HCT116 (cell line): ENCODE results near the gene PAX5. TPM values are rescaled to one million over a fixed set of nuclear protein-coding genes. Genes with fewer than 3 reads are reported as not detected.

Experiments
- ATAC-seq: fragments of 200-7000 bp; cut with Tn5 transposase; 2 replicates; pipeline ENCODE4 v1.9.1; 2020; ENCODE audit warnings: mild to moderate bottlenecking, moderate library complexity
- BruUV-seq: library from RNA; stranded (reverse); fragments of 400-500 nt; replicated peaks from 2 replicates; lab custom pipeline; 2021; lab: Mats Ljungman, UMichigan
- CTCF ChIA-PET: fragments of 300-600 bp; sonication (Branson Sonifier 250); formaldehyde crosslinking; loops from one replicate; lab custom pipeline; 2021; ENCODE audit warnings: antibody characterized with exemption; lab: Charles Lee
- POLR2A ChIA-PET: fragments of 300-600, 350-600 bp; sonication (Branson Sonifier 250); formaldehyde crosslinking; loops from one replicate; lab custom pipeline; 2021; ENCODE audit warnings: antibody characterized with exemption; lab: Charles Lee
- RAD21 ChIA-PET, 2 experiments: fragments of 300-600 bp; sonication (Branson Sonifier 250); formaldehyde crosslinking; loops; one replicate each; lab custom pipeline; 2023; ENCODE audit warnings: low total read pairs in 2 of 2; ENCODE audit not compliant: uncharacterized antibody in 2 of 2, unreplicated experiment in 2 of 2, low non-redundant PET in 1 of 2; lab: Charles Lee
- DNase-seq: peaks from one replicate; pipeline ENCODE4 v3.0.0-alpha.2; 2010; ENCODE audit warnings: low read depth, low spot score
- H2AFZ ChIP-seq: fragments of 200-600 bp; shearing (Covaris generic), sonication (generic); 2 replicates; pipeline ENCODE4 v1.6.1; 2017; ENCODE audit warnings: low read depth, mixed run types, mixed read lengths, antibody characterized with exemption, low read length; ENCODE audit not compliant: poor library complexity, severe bottlenecking
- H3K27ac ChIP-seq: 2 replicates; pipeline ENCODE4 v1.5.1; 2012; ENCODE audit warnings: low read depth, low read length
- H3K27me3 ChIP-seq: fragments of 200-600 bp; sonication (generic); 2 replicates; pipeline ENCODE4 v1.6.1; 2016; ENCODE audit warnings: mixed run types, low read length, mixed read lengths; ENCODE audit not compliant: insufficient read depth
- H3K36me3 ChIP-seq, 2 experiments: fragments of 200-500 bp in 1 of 2; fragments of 200-600 bp in 1 of 2; sonication (Bioruptor generic) in 1 of 2; sonication (generic) in 1 of 2; 2 replicates each; pipeline versions ENCODE4 v1.5.1 to v1.6.1; 2014 to 2016; ENCODE audit warnings: low read length in 2 of 2, inconsistent platforms in 1 of 2, mixed read lengths in 1 of 2, mixed run types in 1 of 2; ENCODE audit not compliant: insufficient read depth in 2 of 2, control insufficient read depth in 1 of 2
- H3K4me1 ChIP-seq, 2 experiments: fragments of 200-600 bp in 1 of 2; sonication (generic) in 1 of 2; 2 replicates each; pipeline versions ENCODE4 v1.5.1 to v1.6.1; 2012 to 2017; ENCODE audit warnings: low read length in 2 of 2, inconsistent platforms in 1 of 2, mild to moderate bottlenecking in 1 of 2, mixed read lengths in 1 of 2, mixed run types in 1 of 2, moderate library complexity in 1 of 2; ENCODE audit not compliant: insufficient read depth in 2 of 2, control insufficient read depth in 1 of 2
- H3K4me2 ChIP-seq: fragments of 200-600 bp; sonication (generic); 2 replicates; pipeline ENCODE4 v1.6.1; 2017; ENCODE audit warnings: mixed run types, low read length, mixed read lengths
- H3K4me3 ChIP-seq, 2 experiments: fragments of 200-600 bp in 1 of 2; sonication (generic) in 1 of 2; replicated peaks in 1 of 2; 2 replicates each; pipeline ENCODE4 v1.5.1; 2011 to 2016; ENCODE audit warnings: low read length in 2 of 2, control low read depth in 1 of 2, low read depth in 1 of 2, mild to moderate bottlenecking in 1 of 2, mixed read lengths in 1 of 2, mixed run types in 1 of 2
- H3K79me2 ChIP-seq: fragments of 200-600 bp; sonication (generic); 2 replicates; pipeline ENCODE4 v1.6.1; 2017; ENCODE audit warnings: mild to moderate bottlenecking, mixed run types, low read length, moderate library complexity, mixed read lengths; ENCODE audit not compliant: insufficient read depth
- H3K9ac ChIP-seq: fragments of 200-600 bp; sonication (generic); 2 replicates; pipeline ENCODE4 v1.6.1; 2016; ENCODE audit warnings: low read length, mixed read lengths
- H3K9me2 ChIP-seq: fragments of 200-600 bp; sonication (generic), shearing (Covaris generic); 2 replicates; pipeline ENCODE4 v1.6.1; 2017; ENCODE audit warnings: mixed run types, mild to moderate bottlenecking, moderate library complexity; ENCODE audit not compliant: insufficient read depth
- H3K9me3 ChIP-seq, 2 experiments: fragments of 200-500 bp in 1 of 2; fragments of 200-600 bp in 1 of 2; sonication (Bioruptor generic) in 1 of 2; sonication (generic) in 1 of 2; 2 replicates each; pipeline ENCODE4 v1.6.1; 2014 to 2017; ENCODE audit warnings: low read length in 2 of 2, mixed read lengths in 2 of 2, inconsistent platforms in 1 of 2, low read depth in 1 of 2, mild to moderate bottlenecking in 1 of 2, mixed run types in 1 of 2, moderate library complexity in 1 of 2; ENCODE audit not compliant: control insufficient read depth in 1 of 2, insufficient read depth in 1 of 2
- H4K20me1 ChIP-seq: fragments of 200-600 bp; sonication (generic), shearing (Covaris generic); 2 replicates; pipeline ENCODE4 v1.6.1; 2017; ENCODE audit warnings: mixed run types, mild to moderate bottlenecking, moderate library complexity; ENCODE audit not compliant: insufficient read depth
- CBX3 ChIP-seq: IDR thresholded peaks from 2 replicates; pipeline ENCODE4 v1.6.1; 2012; ENCODE audit warnings: low read depth
- ELF1 ChIP-seq: IDR thresholded peaks from 2 replicates; pipeline ENCODE4 v1.6.1; 2012; ENCODE audit warnings: low read depth, borderline replicate concordance
- EZH2 ChIP-seq: fragments of 200-600 bp; sonication (generic); IDR thresholded peaks from 2 replicates; pipeline ENCODE4 v1.6.1; 2017; ENCODE audit warnings: antibody characterized with exemption, mixed run types
- RAD21 ChIP-seq: IDR thresholded peaks from 2 replicates; pipeline ENCODE4 v1.6.1; 2012; ENCODE audit warnings: low read depth, mild to moderate bottlenecking
- REST ChIP-seq: IDR thresholded peaks from 2 replicates; pipeline ENCODE4 v1.6.1; 2012; ENCODE audit warnings: low read depth
- SIN3A ChIP-seq: IDR thresholded peaks from 2 replicates; pipeline ENCODE4 v1.6.1; 2012; ENCODE audit warnings: low read depth
- SP1 ChIP-seq: IDR thresholded peaks from 2 replicates; pipeline ENCODE4 v1.6.1; 2012; ENCODE audit warnings: low read depth
- intact Hi-C: fragments of 100-400 bp; cut with micrococcal nuclease; formaldehyde crosslinking; loops from 2 replicates; pipeline ENCODE4 v1.10.0; 2022
- total RNA-seq: library from RNA; stranded (reverse); gene quantifications from one replicate; pipeline ENCODE4 v1.2.1, GENCODE V29; 2021; ENCODE audit not compliant: unreplicated experiment
- TF ChIP-seq, protein P1 (sequence below): IDR thresholded peaks from 2 replicates; pipeline ENCODE4 v1.6.1; 2012

Gene PAX5
- total RNA-seq, 1 experiment from 2014 or later: 0.17 TPM

- no peak overlapping the region for H2AFZ ChIP-seq
- POLR2A ChIA-PET: no interaction called here
- H3K79me2 ChIP-seq: no peaks in the 10 kb centered on the region
- no peaks in the 10 kb centered on the region for H3K9me3 ChIP-seq
- RAD21 ChIA-PET: no interaction called here
- TF ChIP-seq, protein P1, sequence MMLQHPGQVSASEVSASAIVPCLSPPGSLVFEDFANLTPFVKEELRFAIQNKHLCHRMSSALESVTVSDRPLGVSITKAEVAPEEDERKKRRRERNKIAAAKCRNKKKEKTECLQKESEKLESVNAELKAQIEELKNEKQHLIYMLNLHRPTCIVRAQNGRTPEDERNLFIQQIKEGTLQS: no peak
- TF ChIP-seq EZH2: no peak
- no peak for TF ChIP-seq ELF1
- TF ChIP-seq RAD21: no peak
- no peak for TF ChIP-seq CBX3
- TF ChIP-seq SIN3A: no peak
- no peak for TF ChIP-seq SP1
- no peak for TF ChIP-seq REST
- TF ChIP-seq, all 23 proteins: peak for 0
- Histone ChIP-seq H3K36me3 (no peaks in the 10 kb centered on the region), H3K9ac (no peak overlapping the region), H3K27ac (no peak overlapping the region), H3K27me3 (peaks cover 9% of the 10 kb centered on the region; the same call in 1 of the 2 replicates), H3K4me3 (no peak overlapping the region), H3K4me2 (no peak overlapping the region), H3K4me1 (peaks cover 0 to 5% of the 10 kb centered on the region in 2 experiments; a peak in 2 of 4 replicates), H3K9me2 (no peaks in the 10 kb centered on the region), H4K20me1 (no peaks in the 10 kb centered on the region)
- DNase-seq (no peak), ATAC-seq (no peak)
- intact Hi-C loops: no loop called here
- CTCF ChIA-PET: interaction anchor here (0.5 kb wide), 1 partner anchor 278 kb away, joined by 3 read pairs; no protein-coding TSS in a partner anchor
- BruUV-seq: no TSS peak
Observed at GRCh38 chr9:36999728-37000333, 34.2 kb downstream of the PAX5 start.
